GM12878 (cell line): Measurements from ENCODE around the gene NGF. TPM values are rescaled to one million over a fixed set of nuclear protein-coding genes. Genes with fewer than 3 reads are reported as not detected.

Experiments used
- ATAC-seq: fragments of 200-7000 bp; cut with Tn5 transposase; 3 replicates; pipeline ENCODE4 v1.9.1; 2020; ENCODE audit warnings: mild to moderate bottlenecking, moderate library complexity
- BruUV-seq: library from RNA; stranded (reverse); fragments of 400-500 nt; replicated peaks from 2 replicates; lab custom pipeline; 2021; lab: Mats Ljungman, UMichigan
- CTCF ChIA-PET: fragments of 300-600 bp; sonication (Branson Sonifier 250); formaldehyde crosslinking; extraction: SDS; loops from one replicate; lab custom pipeline; 2021; ENCODE audit warnings: inconsistent platforms; lab: Yijun Ruan, JAX
- POLR2A ChIA-PET: fragments of 350-600 bp; formaldehyde crosslinking; extraction: SDS; loops from one replicate; lab custom pipeline; 2021; ENCODE audit warnings: inconsistent platforms; lab: Charles Lee
- RAD21 ChIA-PET: fragments of 300-600 bp; sonication (Branson Sonifier 250); formaldehyde crosslinking; loops from one replicate; lab custom pipeline; 2023; ENCODE audit warnings: antibody characterized with exemption; ENCODE audit not compliant: unreplicated experiment; lab: Charles Lee
- SMC1A ChIA-PET: fragments of 300-600 bp; sonication (Branson Sonifier 250); formaldehyde crosslinking; loops from one replicate; lab custom pipeline; 2023; ENCODE audit not compliant: unreplicated experiment, uncharacterized antibody; lab: Charles Lee
- DNase-seq: peaks from one replicate; pipeline ENCODE4 v3.0.0-alpha.2; 2011; ENCODE audit warnings: low read depth, low spot score
- FAIRE-seq: peaks from 3 replicates; lab custom pipeline; 2011; peaks lifted over from hg19 to GRCh38; lab: Jason Lieb, UNC
- H2AFZ ChIP-seq: 2 replicates; pipeline ENCODE4 v1.6.0; 2011; ENCODE audit warnings: low read depth, low read length, control low read depth; ENCODE audit not compliant: control insufficient read depth
- H3K27ac ChIP-seq: 2 replicates; pipeline ENCODE4 v1.5.1; 2011; ENCODE audit warnings: control low read depth; ENCODE audit not compliant: control insufficient read depth, insufficient read depth
- H3K27me3 ChIP-seq, 2 experiments: replicated peaks in 1 of 2; 2 replicates each; pipeline versions ENCODE4 v1.6.0 to v1.6.1; 2011; ENCODE audit warnings: low read length in 1 of 2; ENCODE audit not compliant: control insufficient read depth in 2 of 2, insufficient read depth in 2 of 2
- H3K36me3 ChIP-seq, 2 experiments: 2 replicates each; pipeline ENCODE4 v1.5.1; 2011; ENCODE audit warnings: low read length in 1 of 2; ENCODE audit not compliant: control insufficient read depth in 2 of 2, insufficient read depth in 2 of 2
- H3K4me1 ChIP-seq: 2 replicates; pipeline ENCODE4 v1.6.1; 2011; ENCODE audit warnings: mild to moderate bottlenecking, low read length, moderate library complexity, mixed read lengths; ENCODE audit not compliant: control insufficient read depth, insufficient read depth
- H3K4me2 ChIP-seq: 2 replicates; pipeline ENCODE4 v1.6.0; 2011; ENCODE audit warnings: control low read depth; ENCODE audit not compliant: control insufficient read depth, insufficient read depth
- H3K4me3 ChIP-seq: fragments of 200-600 bp; sonication (generic); 2 replicates; pipeline ENCODE4 v1.5.1; 2016
- H3K79me2 ChIP-seq: 2 replicates; pipeline ENCODE4 v1.6.0; 2011; ENCODE audit warnings: low read length; ENCODE audit not compliant: control insufficient read depth, insufficient read depth
- H3K9ac ChIP-seq: 2 replicates; pipeline ENCODE4 v1.8.0; 2011; ENCODE audit warnings: low read length, control low read depth, mixed read lengths; ENCODE audit not compliant: control insufficient read depth, insufficient read depth
- H3K9me3 ChIP-seq: replicated peaks from 3 replicates; pipeline ENCODE4 v1.5.1; 2011; ENCODE audit warnings: mild to moderate bottlenecking, low read length; ENCODE audit not compliant: control insufficient read depth, insufficient read depth
- H4K20me1 ChIP-seq: 2 replicates; pipeline ENCODE4 v1.6.0; 2011; ENCODE audit not compliant: control insufficient read depth, insufficient read depth
- BMI1 ChIP-seq: fragments of 450-650 bp; IDR thresholded peaks from 2 replicates; pipeline ENCODE4 v1.6.1; 2016; ENCODE audit warnings: mild to moderate bottlenecking, moderate library complexity, borderline replicate concordance
- BRCA1 ChIP-seq: IDR thresholded peaks from 2 replicates; pipeline ENCODE4 v1.6.1; 2011; ENCODE audit warnings: low read depth, low read length, improper control_type of control experiment
- CBX3 ChIP-seq: fragments of 200-600 bp; sonication (generic); IDR thresholded peaks from 2 replicates; pipeline ENCODE4 v1.6.1; 2016; ENCODE audit warnings: low read depth, borderline replicate concordance
- GABPA ChIP-seq: IDR thresholded peaks from 2 replicates; pipeline ENCODE4 v1.6.1; 2014; ENCODE audit warnings: antibody characterized with exemption, low read depth, mild to moderate bottlenecking, inconsistent platforms
- IRF3 ChIP-seq: fragments of 450-650 bp; IDR thresholded peaks from 2 replicates; pipeline ENCODE4 v1.6.1; 2014; ENCODE audit warnings: mild to moderate bottlenecking
- LARP7 ChIP-seq: fragments of 450-650 bp; IDR thresholded peaks from 2 replicates; pipeline ENCODE4 v1.6.1; 2017; ENCODE audit warnings: mild to moderate bottlenecking
- NKRF ChIP-seq: fragments of 450-650 bp; conservative IDR thresholded peaks from 2 replicates; pipeline ENCODE4 v1.6.1; 2017; ENCODE audit warnings: mild to moderate bottlenecking, moderate library complexity
- PAX5 ChIP-seq: IDR thresholded peaks from 2 replicates; pipeline ENCODE4 v1.6.1; 2011; ENCODE audit warnings: low read depth, low read length, borderline replicate concordance
- PAX8 ChIP-seq: fragments of 450-650 bp; IDR thresholded peaks from 2 replicates; pipeline ENCODE4 v1.6.1; 2017; ENCODE audit warnings: mild to moderate bottlenecking, moderate library complexity
- ZNF207 ChIP-seq: fragments of 450-650 bp; IDR thresholded peaks from 2 replicates; pipeline ENCODE4 v1.6.1; 2014; ENCODE audit warnings: antibody characterized with exemption, mild to moderate bottlenecking, borderline replicate concordance
- WGBS: methylation state at CpG from one replicate; pipeline ENCODE4 v1.1.6; 2016; ENCODE audit warnings: low lambda C conversion rate; ENCODE audit not compliant: insufficient replicate concordance, insufficient coverage; ENCODE audit errors: missing lambda C conversion rate; 5-methylcytosine and 5-hydroxymethylcytosine counted together
- in situ Hi-C: fragments of 300-500 bp; cut with MboI; formaldehyde crosslinking; loops from 9 replicates; pipeline ENCODE4 v1.14.3; 2018; ENCODE audit warnings: mixed read lengths
- intact Hi-C: fragments of 100-400 bp; cut with micrococcal nuclease; formaldehyde crosslinking; loops from one replicate; pipeline ENCODE4 v1.14.2; 2022; ENCODE audit not compliant: unreplicated experiment
- polyA plus RNA-seq, 11 experiments: library from polyadenylated mRNA; depleted of rRNA in 4 of 11; unstranded in 6 of 11; stranded (reverse) in 5 of 11; fragments of >200 nt; fragmentation: Nextera tagmentation in 4 of 11; fragmentation: Illumina TruSeq in 1 of 11; extraction: Ambion mirVana in 4 of 11; extraction: Trizol in 1 of 11; gene quantifications; 1 replicate in 1 of 11; 2 replicates in 10 of 11; pipeline versions ENCODE4 v1.2.1 to v1.2.3, GENCODE V29; 2011 to 2016; ENCODE audit warnings: inconsistent platforms in 2 of 11, missing spikeins in 2 of 11, low read depth in 1 of 11
- total RNA-seq, 4 experiments: library from RNA; depleted of rRNA in 3 of 4; stranded (reverse); fragments of >200 nt in 3 of 4; fragmentation: Illumina TruSeq in 1 of 4; extraction: Trizol in 1 of 4; gene quantifications; 2 replicates each; pipeline versions ENCODE4 v1.2.1 to v1.2.3, GENCODE V29; 2013 to 2021

The NGF gene
- total and polyA plus RNA-seq, 10 of the 15 experiments (the other 5 are each of a cell fraction or from before 2014, with no cell fraction given) = not detected

GRCh38 chr1:115293006-115293405 is 45.0 kb downstream of the NGF start (continued):
- no peak for TF ChIP-seq IRF3
- no peak for TF ChIP-seq BMI1
- TF ChIP-seq CBX3 = no peak
- TF ChIP-seq BRCA1 = no peak
- TF ChIP-seq, all 136 proteins: peak for 0

- BruUV-seq = no TSS peak
- no peaks in the 10 kb centered on the region for H3K36me3 ChIP-seq
- SMC1A ChIA-PET = no interaction called here
- no peaks in the 10 kb centered on the region for H3K4me1 ChIP-seq
- CTCF ChIA-PET = interaction anchor here (1.3 kb wide), 1 partner anchor 16 kb away, joined by 3 read pairs; no protein-coding TSS in a partner anchor
- H3K4me2 ChIP-seq = no peak overlapping the region
- POLR2A ChIA-PET = no interaction called here
- TF ChIP-seq PAX8 = no peak
- no peak for TF ChIP-seq LARP7
- TF ChIP-seq GABPA = no peak
- TF ChIP-seq PAX5 = no peak
- no peak for TF ChIP-seq ZNF207
- no peak for TF ChIP-seq NKRF
- 22% methylated on average over 5 of the region's 5 CpGs for WGBS
- intact Hi-C loops = no loop called here
- FAIRE-seq = no peak
- H4K20me1 ChIP-seq = no peaks in the 10 kb centered on the region
- no peak for ATAC-seq
- no peaks in the 10 kb centered on the region for H3K79me2 ChIP-seq
- no peaks in the 10 kb centered on the region; the same call in 2 of the 3 replicates for H3K9me3 ChIP-seq
- in situ Hi-C loops = no loop called here
- no peak overlapping the region for H3K9ac ChIP-seq
- H3K27me3 ChIP-seq = peaks cover 0 to 6% of the 10 kb centered on the region in 2 experiments; a peak in 1 of 4 replicates
- RAD21 ChIA-PET = no interaction called here
- DNase-seq = no peak
- H2AFZ ChIP-seq = no peak overlapping the region
- no peak overlapping the region for H3K4me3 ChIP-seq
- H3K27ac ChIP-seq = no peak overlapping the region
Observed at GRCh38 chr1:115291741-115292140, 46.3 kb downstream of the NGF start.
